Urothelium cell line (cell line): ENCODE results near the gene PDIA2.
"Not testable (repeated sequence)": the region's sequence is repeated elsewhere in the genome, so short reads cannot be mapped to it uniquely, and the experiment has no call there.

ENCODE experiments used
- DNase-seq: peaks from one replicate; pipeline ENCODE4 v3.0.0; 2011; ENCODE audit warnings: low spot score, mixed read lengths
- FAIRE-seq: peaks from 2 replicates; lab custom pipeline; 2011; peaks lifted over from hg19 to GRCh38; lab: Jason Lieb, UNC

Gene PDIA2, protein sequence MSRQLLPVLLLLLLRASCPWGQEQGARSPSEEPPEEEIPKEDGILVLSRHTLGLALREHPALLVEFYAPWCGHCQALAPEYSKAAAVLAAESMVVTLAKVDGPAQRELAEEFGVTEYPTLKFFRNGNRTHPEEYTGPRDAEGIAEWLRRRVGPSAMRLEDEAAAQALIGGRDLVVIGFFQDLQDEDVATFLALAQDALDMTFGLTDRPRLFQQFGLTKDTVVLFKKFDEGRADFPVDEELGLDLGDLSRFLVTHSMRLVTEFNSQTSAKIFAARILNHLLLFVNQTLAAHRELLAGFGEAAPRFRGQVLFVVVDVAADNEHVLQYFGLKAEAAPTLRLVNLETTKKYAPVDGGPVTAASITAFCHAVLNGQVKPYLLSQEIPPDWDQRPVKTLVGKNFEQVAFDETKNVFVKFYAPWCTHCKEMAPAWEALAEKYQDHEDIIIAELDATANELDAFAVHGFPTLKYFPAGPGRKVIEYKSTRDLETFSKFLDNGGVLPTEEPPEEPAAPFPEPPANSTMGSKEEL

DNA sequence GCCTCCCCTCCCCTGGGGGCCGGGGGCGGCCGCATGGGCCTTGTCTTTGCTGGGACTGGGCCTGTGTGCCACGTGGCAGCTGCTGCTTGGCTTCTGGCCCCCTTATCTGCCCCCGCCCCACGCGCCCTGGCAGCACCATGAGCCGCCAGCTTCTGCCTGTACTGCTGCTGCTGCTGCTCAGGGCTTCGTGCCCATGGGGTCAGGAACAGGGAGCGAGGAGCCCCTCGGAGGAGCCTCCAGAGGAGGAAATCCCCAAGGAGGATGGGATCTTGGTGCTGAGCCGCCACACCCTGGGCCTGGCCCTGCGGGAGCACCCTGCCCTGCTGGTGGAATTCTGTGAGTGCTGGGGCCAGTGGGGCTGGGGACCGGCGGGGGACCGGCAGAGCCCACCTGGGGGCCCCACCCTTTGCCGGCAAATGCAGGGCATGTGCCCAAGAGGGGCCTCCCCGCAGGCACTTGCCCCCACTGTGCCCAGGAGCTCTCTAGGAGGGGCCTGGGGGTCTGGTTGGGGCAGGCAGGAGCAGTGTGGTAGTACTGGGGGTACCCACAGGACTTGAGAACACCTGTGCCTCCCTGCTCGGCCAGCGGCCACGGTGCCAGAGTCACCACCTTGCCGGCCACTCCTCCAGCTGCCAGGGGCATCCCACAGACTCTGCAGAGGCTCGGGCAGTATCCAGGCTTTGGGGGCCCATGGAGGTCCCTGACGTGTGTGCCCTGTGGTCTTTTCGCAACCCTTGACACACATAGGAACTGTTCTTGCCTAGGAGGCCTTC, at the start of gene PDIA2:
Gene PDIA2 (plus strand): TSS at position 132 of the 773 bp plus-strand sequence. CDS start 6 bp downstream, at position 138.
- no peak for FAIRE-seq

DNA sequence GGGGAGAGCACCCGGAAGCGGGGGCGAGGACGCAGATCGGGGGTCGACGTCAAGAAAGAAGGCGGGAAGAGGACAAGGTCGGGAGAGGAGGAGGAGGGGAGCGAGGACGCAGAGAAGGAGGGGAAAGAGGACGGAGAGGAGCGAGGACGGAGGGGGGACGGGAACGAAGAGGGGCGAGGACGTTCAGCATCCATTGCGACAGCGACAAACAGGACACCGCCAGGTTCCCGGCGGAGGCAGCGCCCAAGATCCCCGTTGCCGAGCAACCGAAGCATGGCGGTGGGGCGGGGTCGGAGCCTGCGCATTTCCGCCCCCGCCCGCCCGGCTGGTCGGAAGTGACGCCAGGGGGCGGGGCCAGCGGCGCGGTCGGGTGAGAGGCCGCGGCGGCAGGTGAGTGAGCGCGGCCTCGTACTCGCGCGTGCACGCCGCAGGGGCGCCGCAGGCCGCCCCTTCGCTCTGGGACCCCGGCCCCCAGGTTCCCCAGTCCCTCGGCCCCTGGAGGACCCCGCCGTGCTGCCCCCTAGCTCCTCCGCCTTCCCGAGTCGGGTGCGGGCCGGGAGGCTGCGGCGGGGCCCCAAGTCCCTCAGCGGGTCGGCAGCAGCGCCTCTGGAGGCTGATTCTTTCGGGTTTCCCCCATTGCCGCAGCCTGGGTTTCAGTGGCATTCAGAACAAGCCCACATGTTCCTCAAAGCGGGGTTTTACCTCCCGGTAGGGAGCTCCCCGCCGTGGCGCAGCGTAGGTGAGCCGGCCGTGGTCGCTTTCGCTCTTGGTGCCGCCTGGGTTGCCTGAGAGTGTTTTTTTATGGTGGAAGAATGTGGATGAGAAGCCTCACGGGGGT, 48.3 kb upstream of the PDIA2 start, which contains the start of gene FAM234A:
Gene FAM234A (plus strand): TSS at position 354 of the 838 bp plus-strand sequence. CDS start 19,593 bp downstream, outside the sequence.
- FAIRE-seq (no peak), DNase-seq (peak; percentile 95)

More for the DNA sequence above, at the start of gene PDIA2:
- DNase-seq = no peak

DNA sequence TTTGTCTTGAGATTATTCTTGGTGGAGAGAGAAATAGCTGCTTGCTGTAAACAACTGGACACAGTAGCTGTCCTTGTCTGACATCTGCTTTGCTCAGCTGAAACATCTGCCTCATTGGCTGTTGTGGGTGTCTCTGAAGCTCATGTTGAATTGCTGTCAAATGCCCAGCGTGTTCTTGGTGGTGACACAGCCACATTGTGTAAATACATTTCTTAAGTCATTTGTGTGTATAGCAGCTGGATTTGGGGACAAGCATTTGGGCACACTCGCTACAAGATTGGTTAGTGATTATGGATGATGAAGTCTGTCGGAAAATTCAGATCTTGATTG, 43.1 kb upstream of the PDIA2 start:
- FAIRE-seq (no peak), DNase-seq (no peak)

DNA sequence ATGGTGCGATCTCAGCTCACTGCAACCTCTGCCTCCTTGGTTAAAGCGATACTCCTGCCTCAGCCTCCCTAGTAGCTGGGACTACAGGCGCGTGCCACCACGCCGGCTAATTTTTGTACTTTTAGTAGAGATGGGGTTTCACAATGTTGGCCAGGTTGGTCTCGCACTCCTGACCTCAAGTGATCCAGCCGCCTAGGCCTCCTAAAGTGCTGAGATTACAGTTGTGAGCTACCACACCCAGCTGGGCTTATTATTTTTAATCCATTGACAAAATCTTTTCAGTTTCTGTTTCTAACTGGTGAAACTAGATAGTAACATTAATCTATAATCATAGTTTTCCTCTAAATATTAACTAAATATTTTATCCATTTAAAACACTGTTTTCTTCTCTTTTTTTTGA, 42.4 kb upstream of the PDIA2 start:
- DNase-seq (no peak), FAIRE-seq (no peak)

DNA sequence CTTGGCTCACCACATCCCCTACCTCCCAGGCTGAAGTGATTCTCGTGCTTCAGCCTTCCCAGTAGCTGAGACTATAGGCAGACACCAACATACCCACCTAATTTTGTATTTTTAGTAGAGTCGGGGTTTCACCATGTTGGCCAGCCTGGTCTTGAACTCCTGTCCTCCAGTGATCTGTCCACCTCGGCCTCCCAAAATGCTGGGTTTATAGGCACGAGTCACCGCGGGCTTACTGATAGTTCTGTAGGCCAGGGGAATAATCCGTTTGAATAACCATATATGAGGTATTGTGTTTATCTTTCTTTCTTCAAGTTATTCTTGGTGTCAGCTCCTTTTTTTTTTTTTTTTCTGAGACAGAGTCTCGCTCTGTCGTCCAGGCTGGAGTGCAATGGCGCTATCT, 40.7 kb upstream of the PDIA2 start:
- no peak for FAIRE-seq

DNA sequence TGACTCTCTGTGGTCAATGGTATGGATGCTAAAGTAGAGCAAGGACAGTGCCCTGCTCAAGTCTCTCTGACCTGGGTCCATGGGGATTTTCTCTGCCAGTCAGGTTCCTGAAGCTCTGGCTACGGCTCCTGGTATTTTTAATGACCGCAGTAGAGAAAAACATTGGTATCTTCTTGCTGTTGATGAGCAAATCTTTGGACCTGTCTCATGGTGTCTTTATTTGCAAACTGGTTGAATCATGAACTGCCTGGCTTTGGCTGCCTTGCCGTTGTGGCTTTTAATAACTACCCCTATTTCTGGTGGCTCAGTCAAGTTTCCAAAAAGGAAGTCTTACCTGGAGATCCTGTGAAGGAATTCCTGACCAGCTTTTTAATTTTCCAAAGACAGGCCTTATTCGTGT, 39.6 kb upstream of the PDIA2 start:
- FAIRE-seq (no peak), DNase-seq (no peak)

More for the DNA sequence above, 40.7 kb upstream of the PDIA2 start:
- no peak for DNase-seq

DNA sequence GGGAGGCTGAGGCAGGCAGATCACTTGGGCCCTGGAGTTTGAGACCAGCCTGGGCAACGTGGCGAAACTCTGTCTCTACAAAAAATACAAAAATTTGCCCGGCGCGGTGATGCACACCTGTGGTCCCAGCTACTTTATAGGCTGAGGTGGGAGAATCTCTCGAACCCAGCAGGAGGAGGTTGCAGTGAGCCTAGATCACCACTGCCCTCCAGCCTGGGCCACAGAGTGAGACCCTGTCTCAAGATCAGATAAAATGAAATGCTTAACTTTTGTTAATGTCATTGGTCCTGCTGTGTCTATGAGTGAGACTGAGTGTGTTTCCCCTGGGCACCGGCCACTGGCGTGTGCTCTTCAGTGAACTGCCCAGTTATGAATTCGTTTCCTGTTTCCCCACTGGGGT, 37.9 kb upstream of the PDIA2 start:
- FAIRE-seq = no peak

DNA sequence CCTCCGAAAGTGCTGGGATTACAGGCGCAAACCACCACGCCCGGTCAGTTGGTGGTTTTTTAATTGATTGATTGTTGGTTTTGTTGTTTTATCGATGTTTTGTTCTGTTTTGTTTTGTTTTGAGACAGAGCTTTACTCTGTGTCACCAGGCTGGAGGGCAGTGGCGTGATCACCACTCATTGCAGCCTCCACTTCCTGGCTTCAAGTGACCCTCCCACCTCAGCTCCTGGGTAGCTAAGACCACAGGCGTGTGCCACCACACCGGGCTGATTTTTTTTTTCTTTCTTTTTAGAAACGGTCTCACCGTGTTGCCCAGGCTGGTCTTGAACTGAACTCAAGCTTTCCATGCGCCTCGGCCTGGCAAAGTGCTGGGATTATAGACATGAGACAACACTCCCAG, 35.9 kb upstream of the PDIA2 start:
- DNase-seq = no peak
- no peak for FAIRE-seq

More for the DNA sequence above, 37.9 kb upstream of the PDIA2 start:
- no peak for DNase-seq

DNA sequence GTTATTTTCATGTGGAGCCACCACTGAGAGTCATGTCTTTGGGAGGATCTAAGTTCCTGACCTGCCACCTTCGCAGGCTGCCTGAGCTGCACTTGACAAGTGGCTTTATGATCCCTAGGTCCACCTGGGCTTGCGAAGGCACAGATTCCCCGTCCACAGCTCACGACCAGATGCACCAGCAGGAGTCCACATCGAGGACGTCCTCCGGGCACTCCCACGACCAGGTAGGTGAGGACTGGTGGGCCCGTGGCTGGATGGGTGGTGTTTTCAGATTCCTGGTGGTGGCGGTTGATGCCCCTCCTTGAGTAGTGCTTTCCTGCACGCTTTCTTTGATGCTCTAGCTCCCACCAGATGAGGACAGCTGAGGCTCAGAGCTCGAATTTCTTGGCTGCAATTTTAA, 33.5 kb upstream of the PDIA2 start:
- FAIRE-seq (no peak), DNase-seq (no peak)

DNA sequence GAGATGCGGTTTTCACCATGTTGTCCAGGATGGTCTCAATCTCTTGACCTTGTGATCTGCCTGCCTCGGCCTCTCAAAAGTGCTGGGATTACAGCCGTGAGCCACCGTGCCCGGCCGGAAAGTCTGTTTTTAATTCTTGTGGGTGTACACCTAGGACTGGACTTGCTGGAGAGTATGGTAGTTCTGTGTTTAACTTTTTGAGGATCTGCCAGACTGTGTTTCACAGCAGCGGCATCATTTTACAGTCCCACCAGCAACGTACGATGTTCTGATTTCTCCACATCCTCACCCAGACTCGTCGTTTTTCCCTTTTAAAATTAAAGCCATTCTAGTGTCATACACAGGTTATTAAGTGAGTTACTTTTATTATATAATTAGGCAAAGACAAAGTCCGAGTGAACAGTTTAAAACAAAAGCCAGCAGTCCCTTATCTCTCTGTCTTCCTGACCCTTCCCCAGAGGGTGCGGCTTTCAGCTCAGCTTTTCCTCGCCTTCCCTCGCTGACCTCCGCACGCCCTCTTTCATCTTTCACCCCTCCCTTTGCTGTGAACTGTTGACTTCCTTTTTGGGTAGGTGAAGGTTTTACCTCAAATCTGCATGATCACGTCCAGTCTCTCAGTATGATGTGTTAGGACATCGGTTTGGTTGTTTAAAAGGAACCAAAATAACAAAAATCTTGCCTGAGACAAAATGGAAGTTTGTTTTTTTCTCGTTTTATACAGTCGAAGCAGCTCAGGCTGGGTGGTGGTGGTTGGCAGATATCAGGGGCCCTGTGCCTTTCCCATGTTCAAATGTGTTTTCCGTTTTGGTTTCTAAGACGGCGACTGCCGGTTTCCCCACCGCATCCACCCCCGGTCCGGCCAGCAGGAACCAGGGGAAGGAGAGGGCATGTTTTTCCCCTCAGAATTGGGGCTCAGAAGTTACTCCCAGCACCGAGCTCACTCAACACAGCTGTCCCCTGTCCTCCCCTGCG, 30.3 kb upstream of the PDIA2 start:
- FAIRE-seq = no peak

DNA sequence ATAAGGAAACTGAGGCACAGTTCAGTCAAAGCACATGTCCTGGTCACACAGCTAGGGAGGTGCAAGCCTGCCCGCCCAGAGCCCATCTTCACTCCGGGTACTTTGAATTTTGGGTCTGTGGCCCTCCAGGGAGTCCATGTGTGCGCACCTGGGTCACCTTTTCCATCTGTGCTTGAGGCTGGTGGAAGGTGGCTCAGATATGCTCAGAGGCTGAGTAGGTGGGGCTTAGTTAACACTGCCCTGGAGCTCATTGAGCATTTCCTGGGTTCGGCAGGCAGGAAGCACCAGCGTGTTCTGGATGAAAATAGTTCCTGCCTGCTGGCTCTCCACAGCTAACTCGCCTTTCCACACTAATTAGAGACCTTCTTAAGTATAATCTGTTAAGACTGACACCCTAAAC, 29.1 kb upstream of the PDIA2 start:
- DNase-seq (no peak), FAIRE-seq (no peak)

More for the DNA sequence above, 30.3 kb upstream of the PDIA2 start:
- DNase-seq = no peak

DNA sequence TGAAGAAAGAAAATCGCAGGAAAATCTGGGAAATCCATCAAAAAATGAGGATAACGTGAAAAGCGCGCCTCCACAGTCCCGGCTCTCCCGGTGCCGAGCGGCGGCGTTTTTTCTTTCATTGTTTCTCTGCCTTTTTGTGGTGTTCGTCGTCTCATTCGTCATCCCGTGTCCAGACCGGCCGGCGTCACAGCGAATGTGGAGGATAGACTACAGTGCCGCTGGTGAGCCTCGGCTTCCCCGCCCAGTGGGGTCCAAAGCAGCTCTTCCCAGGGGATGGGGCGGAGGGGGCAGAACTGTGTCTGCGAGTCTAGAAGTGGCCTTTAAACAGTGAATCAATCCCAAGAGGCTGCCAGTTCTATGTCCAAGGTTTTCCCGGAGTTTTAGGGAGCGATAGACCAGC, 28.5 kb upstream of the PDIA2 start:
- no peak for DNase-seq
- FAIRE-seq = no peak

DNA sequence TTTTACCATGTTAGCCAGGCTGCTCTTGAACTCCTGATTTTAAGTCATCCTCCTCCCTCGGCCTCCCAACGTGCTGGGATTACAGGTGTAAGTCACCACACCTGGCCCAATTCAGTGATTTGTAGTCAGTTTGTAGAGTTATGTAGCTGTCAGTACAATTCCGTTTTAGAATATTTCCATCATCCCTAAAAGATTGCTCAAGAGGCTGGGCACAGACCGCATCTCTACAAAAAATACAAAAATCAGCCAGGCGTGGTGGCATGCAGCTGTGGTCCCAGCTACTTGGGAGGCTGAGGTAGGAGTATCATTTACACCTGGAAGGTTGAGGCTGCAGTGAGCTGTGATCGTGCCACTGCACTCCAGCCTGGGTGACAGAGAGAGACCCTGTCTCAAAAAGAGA, 27.8 kb upstream of the PDIA2 start:
- DNase-seq (no peak), FAIRE-seq (no peak)

DNA sequence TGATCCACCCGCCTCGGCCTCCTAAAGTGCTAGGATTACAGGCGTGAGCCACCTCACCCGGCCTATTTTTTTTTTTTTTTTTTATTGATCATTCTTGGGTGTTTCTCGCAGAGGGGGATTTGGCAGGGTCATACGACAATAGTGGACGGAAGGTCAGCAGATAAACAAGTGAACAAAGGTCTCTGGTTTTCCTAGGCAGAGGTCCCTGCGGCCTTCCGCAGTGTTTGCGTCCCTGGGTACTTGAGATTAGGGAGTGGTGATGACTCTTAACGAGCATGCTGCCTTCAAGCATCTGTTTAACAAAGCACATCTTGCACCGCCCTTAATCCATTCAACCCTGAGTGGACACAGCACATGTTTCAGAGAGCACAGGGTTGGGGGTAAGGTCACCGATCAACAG, 24.9 kb upstream of the PDIA2 start:
- not testable (repeated sequence) for FAIRE-seq, DNase-seq

DNA sequence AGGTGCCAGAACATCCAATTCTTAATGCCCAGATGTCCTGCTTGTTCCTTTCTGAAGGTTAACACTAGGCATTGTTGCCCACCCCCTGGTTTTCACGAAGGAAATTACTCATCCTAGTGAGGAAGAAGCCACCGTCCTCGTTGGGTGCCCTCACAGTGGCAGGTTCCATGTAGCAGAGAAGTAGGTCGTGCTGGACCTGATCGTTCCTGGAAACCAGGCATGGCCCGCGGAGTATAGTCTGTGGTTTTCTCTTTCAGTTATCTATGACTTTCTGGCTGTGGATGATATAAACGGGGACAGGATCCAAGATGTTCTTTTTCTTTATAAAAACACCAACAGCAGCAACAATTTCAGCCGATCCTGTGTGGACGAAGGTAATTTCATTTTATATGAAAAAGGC, 23.7 kb upstream of the PDIA2 start:
- FAIRE-seq (no peak), DNase-seq (no peak)

DNA sequence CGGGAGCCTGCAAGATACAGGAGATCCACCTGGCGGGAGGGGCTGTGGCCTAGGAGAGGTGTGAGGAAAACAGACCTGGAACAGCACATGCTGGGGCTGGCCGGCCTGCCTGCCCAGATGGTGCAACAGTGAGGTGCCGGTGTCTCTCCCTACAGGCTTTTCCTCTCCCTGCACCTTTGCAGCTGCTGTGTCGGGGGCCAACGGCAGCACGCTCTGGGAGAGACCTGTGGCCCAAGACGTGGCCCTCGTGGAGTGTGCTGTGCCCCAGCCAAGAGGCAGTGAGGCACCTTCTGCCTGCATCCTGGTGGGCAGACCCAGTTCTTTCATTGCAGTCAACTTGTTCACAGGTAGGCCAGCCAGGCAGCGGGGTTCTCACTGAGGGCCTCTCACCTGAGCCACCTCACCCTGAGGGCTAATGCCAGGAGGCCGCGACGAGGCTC, 23.1 kb upstream of the PDIA2 start:
- FAIRE-seq = no peak

DNA sequence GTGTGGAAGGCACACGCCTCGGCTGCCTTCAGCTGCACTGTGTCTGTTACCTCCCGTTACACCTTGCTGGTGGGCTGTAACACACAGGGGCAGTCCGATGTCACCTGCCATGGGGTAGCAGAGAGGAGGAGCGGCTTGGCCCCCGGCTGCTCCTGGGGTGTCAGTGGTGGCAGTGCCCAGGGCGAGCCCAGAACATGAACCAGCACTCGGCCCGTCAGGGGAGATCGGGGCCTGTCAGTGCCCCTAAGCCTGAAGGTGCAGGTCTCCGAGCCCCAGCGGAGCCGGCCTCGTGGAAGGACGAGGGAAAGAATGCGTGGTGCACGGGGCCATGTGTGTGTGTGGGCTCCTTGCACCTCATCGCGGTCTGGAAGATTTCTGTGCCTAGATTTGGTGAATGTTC, 22.6 kb upstream of the PDIA2 start:
- DNase-seq (no peak), FAIRE-seq (no peak)

More for the DNA sequence above, 23.1 kb upstream of the PDIA2 start:
- DNase-seq = no peak

DNA sequence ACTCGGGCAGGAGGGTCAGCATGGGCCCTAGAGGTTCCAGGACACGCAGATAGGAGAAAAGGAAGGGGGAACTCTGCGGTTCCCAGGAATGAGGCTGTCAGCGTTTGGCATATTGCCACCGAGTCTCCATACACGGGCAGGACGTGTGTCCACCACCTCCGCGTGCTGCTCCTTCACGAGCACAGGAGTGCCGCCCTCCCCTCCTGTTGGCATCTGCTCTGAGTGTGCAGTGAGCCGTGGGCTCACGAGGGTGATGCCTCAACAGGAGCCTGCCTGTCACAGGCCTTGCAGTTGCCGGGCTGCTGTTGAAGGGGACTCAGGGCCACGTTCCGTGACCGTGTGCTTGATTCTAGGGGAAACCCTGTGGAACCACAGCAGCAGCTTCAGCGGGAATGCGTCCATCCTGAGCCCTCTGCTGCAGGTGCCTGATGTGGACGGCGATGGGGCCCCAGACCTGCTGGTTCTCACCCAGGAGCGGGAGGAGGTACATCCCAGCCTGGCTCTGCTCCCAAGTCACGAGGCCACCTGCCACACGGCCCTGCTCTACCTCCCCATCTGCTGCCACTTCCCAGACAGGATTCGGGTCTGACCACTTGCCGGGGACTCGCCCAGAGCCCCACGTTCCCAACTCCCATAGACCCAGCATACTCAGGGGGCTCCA, 21.8 kb upstream of the PDIA2 start:
- FAIRE-seq = no peak

DNA sequence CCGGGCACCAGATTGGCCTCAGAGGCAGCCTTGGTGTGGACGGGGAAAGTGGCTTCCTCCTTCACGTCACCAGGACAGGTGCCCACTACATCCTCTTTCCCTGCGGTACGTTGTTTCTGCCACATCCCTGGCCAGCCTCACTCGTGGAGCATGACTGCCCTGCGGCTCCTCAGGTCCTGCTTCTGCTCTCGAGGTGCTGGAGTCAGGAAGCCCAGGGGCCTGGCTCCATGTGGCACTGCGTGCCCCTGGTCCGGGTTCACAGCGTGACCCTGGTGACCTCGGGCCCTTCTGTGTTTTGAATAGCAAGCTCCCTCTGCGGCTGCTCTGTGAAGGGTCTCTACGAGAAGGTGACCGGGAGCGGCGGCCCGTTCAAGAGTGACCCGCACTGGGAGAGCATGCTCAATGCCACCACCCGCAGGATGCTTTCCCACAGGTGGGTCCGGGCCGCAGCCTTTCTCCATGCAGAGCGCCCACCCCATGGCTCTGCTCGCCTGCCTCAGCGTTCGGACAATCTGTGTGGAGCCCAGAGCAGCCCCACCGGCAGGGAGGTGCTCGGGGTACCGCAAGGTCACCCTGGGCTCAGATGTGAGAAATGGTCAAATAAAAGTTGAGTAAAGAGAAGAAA, 20.7 kb upstream of the PDIA2 start:
- FAIRE-seq (no peak), DNase-seq (no peak)

More for the DNA sequence above, 21.8 kb upstream of the PDIA2 start:
- no peak for DNase-seq
